ENCODE data around the gene SPOUT1.

GRCh38 chr9:128781187-128782070 is 48.2 kb downstream of the SPOUT1 start:
- TF ChIP-seq CTCF (conservative IDR thresholded peaks at IDR 0.05; ENCODE audit: low read depth, low read length) (no peak), EZH2 (IDR thresholded peaks at IDR 0.05; ENCODE audit: borderline replicate concordance, low read depth, low read length, poor library complexity, severe bottlenecking) (no peak)
